ENCODE data around the gene RBM19. TPM values are rescaled to one million over a fixed set of nuclear protein-coding genes. Genes with fewer than 3 reads are reported as not detected.

RBM19 gene
- total RNA-seq, 4 donors from 2014 or later, result 20.7 to 41.1 (median 23.4) TPM

DNA sequence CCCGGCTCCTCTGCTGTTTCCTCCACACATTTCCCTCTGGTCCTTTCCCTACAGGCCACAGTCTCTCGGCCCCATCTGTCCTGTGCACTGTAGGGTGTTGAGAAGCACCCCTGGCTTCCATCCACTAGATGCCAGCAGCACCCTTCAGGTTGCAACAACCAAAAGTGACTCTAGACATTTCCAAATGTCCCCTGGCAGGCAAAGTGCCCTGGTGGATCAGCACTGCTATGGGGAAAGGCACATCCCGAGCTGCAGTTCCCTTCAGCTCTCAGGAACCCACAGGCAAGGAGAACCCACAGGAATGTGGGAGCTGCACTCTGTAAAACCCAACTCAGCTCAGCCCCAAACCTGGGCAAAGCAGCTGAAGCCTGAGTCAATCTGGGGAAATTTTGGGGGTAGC lies 77.0 kb downstream of the RBM19 start:
- DNase-seq (ENCODE audit: low spot score in 2 of 2), result no peak
- TF ChIP-seq POLR2A (IDR thresholded peaks at IDR 0.05), result no peak
- TF ChIP-seq, protein P1, sequence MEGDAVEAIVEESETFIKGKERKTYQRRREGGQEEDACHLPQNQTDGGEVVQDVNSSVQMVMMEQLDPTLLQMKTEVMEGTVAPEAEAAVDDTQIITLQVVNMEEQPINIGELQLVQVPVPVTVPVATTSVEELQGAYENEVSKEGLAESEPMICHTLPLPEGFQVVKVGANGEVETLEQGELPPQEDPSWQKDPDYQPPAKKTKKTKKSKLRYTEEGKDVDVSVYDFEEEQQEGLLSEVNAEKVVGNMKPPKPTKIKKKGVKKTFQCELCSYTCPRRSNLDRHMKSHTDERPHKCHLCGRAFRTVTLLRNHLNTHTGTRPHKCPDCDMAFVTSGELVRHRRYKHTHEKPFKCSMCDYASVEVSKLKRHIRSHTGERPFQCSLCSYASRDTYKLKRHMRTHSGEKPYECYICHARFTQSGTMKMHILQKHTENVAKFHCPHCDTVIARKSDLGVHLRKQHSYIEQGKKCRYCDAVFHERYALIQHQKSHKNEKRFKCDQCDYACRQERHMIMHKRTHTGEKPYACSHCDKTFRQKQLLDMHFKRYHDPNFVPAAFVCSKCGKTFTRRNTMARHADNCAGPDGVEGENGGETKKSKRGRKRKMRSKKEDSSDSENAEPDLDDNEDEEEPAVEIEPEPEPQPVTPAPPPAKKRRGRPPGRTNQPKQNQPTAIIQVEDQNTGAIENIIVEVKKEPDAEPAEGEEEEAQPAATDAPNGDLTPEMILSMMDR (IDR thresholded peaks at IDR 0.05), result no peak
- intact Hi-C loops (cut with DNase I; ENCODE audit: low total_unique reads), result no loop called here
- no peak overlapping the region for H3K4me3 ChIP-seq (ENCODE audit: low read depth, poor library complexity, severe bottlenecking)
- WGBS, 2 donors, result 58 to 80% methylated on average over 3 of the region's 3 CpGs

GRCh38 chr12:113888435-113888834 lies 77.7 kb downstream of the RBM19 start:
- TF ChIP-seq, protein P1 (IDR thresholded peaks at IDR 0.05), result no peak
- TF ChIP-seq POLR2A (IDR thresholded peaks at IDR 0.05), result no peak
- no peak for DNase-seq (ENCODE audit: low spot score in 2 of 2)
- WGBS, 2 donors, result 85 to 93% methylated on average over 2 of the region's 2 CpGs
- intact Hi-C loops (cut with DNase I; ENCODE audit: low total_unique reads), result no loop called here
- H3K4me3 ChIP-seq (ENCODE audit: low read depth, poor library complexity, severe bottlenecking), result no peak overlapping the region

DNA sequence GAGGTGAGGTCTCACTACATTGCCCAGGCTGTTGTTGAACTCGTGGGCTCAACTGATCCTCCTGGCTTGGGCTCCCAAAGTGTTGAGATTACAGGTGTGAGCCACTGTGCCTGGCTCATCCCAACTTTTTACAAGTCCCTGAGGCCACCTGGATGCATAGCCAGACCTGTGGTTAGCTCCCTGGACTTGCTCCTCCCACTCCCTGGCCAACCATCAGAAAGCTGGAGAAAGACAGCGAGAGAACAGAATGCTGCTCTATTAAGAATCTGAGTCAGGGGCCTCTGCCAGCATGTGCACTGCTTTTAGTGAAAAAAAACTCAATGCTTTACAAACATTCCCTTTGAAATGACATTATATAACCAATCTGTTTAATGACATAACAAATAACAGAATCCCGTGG lies 78.2 kb downstream of the RBM19 start:
- no peak overlapping the region for H3K4me3 ChIP-seq (ENCODE audit: low read depth, poor library complexity, severe bottlenecking)
- no peak for DNase-seq (ENCODE audit: low spot score in 2 of 2)
- 82 to 90% methylated on average over 3 of the region's 3 CpGs for WGBS, 2 donors
- no peak for TF ChIP-seq POLR2A (IDR thresholded peaks at IDR 0.05)
- TF ChIP-seq, protein P1 (IDR thresholded peaks at IDR 0.05), result no peak
- intact Hi-C loops (cut with DNase I; ENCODE audit: low total_unique reads), result no loop called here

DNA sequence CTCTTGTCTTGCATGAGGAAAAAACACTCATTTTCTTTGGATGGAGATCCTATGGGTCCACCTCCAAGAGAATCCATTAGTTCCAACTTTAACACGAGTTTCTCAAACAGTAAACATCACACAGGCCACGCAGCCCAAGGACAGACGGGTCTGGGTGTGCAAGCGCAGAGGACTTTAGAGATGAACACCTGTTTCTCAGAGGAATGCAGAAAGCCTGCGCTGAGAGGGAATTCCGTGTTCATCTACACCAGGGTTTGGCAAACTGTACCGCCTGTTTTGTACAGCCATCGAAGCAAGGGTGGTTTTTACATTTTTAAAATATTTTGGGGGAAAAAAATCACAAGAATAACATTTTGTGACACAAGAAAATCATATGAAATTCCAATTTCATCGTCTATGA lies 79.4 kb downstream of the RBM19 start:
- TF ChIP-seq, protein P1 (IDR thresholded peaks at IDR 0.05), result no peak
- TF ChIP-seq POLR2A (IDR thresholded peaks at IDR 0.05), result no peak
- H3K4me3 ChIP-seq (ENCODE audit: low read depth, poor library complexity, severe bottlenecking), result no peak overlapping the region
- WGBS, 2 donors, result 95 to 97% methylated on average over 9 of the region's 9 CpGs
- intact Hi-C loops (cut with DNase I; ENCODE audit: low total_unique reads), result no loop called here
- DNase-seq (ENCODE audit: low spot score in 2 of 2), result no peak

- no peak overlapping the region for H3K4me3 ChIP-seq (ENCODE audit: low read depth, poor library complexity, severe bottlenecking)
- DNase-seq (ENCODE audit: low spot score in 2 of 2), result no peak
- intact Hi-C loops (cut with DNase I; ENCODE audit: low total_unique reads), result no loop called here
- no peak for TF ChIP-seq POLR2A (IDR thresholded peaks at IDR 0.05)
- TF ChIP-seq, protein P1 (IDR thresholded peaks at IDR 0.05), result no peak
- WGBS, 2 donors, result 95 to 99% methylated on average over 3 of the region's 3 CpGs
Measured at GRCh38 chr12:113884392-113884791, 81.7 kb downstream of the RBM19 start.

- DNase-seq (ENCODE audit: low spot score in 2 of 2), result no peak
- 94 to 95% methylated on average over 2 of the region's 2 CpGs for WGBS, 2 donors
- intact Hi-C loops (cut with DNase I; ENCODE audit: low total_unique reads), result no loop called here
- TF ChIP-seq, protein P1 (IDR thresholded peaks at IDR 0.05), result no peak
- no peak for TF ChIP-seq POLR2A (IDR thresholded peaks at IDR 0.05)
- no peak overlapping the region for H3K4me3 ChIP-seq (ENCODE audit: low read depth, poor library complexity, severe bottlenecking)
Measured at GRCh38 chr12:113882690-113883089, 83.4 kb downstream of the RBM19 start.

Measured in lower leg skin (tissue), 4 donors.